ENCODE results near the gene KANK2.
"Not testable (repeated sequence)": the region's sequence is repeated elsewhere in the genome, so short reads cannot be mapped to it uniquely, and the experiment has no call there.

Gene KANK2

DNA sequence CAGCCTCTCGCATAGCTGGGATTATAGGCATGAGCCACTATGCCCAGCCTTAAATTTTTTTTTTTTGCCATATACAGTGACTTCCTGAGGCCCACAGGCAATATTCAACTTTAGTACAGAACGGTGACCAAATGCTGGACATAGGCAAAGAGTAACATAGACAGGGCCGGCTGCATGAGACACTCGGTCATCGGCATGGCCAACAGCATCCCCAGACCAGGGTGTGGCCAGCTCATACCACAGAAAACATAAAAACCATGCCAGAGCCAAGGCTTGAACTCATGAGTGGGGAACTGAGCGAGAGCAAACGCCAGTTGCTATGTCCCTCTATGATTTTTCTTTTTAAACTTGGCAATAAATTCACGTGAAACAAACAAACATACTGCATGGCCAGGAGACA, 17.0 kb downstream of the KANK2 start:
- H3K4me3 ChIP-seq (ENCODE audit: low read depth, low read length) = no peak overlapping the region
- TF ChIP-seq, protein P1, sequence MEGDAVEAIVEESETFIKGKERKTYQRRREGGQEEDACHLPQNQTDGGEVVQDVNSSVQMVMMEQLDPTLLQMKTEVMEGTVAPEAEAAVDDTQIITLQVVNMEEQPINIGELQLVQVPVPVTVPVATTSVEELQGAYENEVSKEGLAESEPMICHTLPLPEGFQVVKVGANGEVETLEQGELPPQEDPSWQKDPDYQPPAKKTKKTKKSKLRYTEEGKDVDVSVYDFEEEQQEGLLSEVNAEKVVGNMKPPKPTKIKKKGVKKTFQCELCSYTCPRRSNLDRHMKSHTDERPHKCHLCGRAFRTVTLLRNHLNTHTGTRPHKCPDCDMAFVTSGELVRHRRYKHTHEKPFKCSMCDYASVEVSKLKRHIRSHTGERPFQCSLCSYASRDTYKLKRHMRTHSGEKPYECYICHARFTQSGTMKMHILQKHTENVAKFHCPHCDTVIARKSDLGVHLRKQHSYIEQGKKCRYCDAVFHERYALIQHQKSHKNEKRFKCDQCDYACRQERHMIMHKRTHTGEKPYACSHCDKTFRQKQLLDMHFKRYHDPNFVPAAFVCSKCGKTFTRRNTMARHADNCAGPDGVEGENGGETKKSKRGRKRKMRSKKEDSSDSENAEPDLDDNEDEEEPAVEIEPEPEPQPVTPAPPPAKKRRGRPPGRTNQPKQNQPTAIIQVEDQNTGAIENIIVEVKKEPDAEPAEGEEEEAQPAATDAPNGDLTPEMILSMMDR (IDR thresholded peaks at IDR 0.05; ENCODE audit: control insufficient read depth, extremely low read depth, insufficient read depth) = no peak

DNA sequence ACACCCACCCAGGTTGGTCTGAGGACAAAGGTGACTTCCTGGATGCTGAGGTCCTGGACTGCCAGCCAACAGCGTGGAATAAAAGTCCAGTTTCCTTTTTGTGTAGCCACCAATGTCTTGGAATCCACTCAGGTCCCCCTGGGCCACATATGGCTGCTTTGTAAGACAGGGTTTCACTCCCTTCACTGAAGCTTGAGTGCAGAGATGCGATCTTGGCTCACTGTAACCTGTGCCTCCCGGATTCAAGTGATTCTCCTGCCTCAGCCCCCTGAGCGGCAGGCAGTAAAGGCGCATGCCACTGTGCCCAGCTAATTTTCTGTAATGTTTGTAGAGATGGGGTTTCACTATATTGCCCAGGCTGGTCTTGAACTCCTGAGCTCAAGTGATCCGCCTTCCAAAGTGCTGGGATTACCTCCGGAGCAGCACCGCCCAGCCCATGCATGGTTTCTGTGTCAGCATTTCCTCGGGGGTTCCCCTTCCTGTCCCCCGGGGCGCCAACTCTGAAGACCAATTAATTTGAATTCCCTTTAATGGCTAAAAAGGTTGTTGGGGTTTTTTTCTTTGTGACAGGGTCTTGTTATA, 17.5 kb downstream of the KANK2 start:
- TF ChIP-seq, protein P1 (IDR thresholded peaks at IDR 0.05; ENCODE audit: control insufficient read depth, extremely low read depth, insufficient read depth) = no peak
- DNase-seq (ENCODE audit: low read depth) = no peak
- H3K4me3 ChIP-seq (ENCODE audit: low read depth, low read length) = no peak overlapping the region

More for the DNA sequence above, 17.0 kb downstream of the KANK2 start:
- DNase-seq (ENCODE audit: low read depth) = no peak

DNA sequence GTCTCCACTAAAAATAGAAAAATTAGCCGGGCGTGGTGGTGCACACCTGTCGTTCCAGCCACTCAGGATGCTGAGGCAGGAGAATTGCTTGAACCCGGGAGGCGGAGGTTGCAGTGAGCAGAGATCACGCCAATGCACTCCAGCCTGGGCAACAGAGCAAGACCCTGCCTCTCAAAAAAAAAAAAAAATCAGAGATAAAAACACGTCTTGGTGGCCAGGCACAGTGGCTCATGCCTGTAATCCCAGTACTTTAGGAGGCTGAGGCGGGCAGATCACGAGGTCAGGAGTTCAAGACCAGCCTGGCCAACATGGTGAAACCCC, 18.2 kb downstream of the KANK2 start:
- not testable (repeated sequence) for H3K4me3 ChIP-seq (ENCODE audit: low read depth, low read length); DNase-seq (ENCODE audit: low read depth)

DNA sequence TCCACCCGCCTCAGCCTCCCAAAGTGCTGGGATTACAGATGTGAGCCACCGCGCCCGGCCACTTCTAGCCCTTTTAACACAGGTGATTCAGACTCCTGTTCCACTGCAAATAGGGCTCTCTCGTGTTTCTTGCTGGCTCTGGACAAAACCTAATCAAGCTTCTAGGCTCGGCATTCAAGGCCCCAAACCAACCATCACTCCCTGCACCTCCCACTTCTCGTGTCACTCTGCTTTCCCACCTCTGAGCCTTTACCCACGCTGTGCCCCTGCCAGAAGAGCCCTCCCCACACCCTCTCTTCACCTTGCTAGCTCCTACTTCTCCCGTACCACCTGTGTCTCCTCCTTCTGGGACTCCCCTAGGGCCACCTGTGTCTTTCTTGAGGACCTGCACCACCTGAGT, 19.8 kb downstream of the KANK2 start:
- TF ChIP-seq, protein P1 (IDR thresholded peaks at IDR 0.05; ENCODE audit: control insufficient read depth, extremely low read depth, insufficient read depth) = no peak
- H3K4me3 ChIP-seq (ENCODE audit: low read depth, low read length) = no peak overlapping the region
- no peak for DNase-seq (ENCODE audit: low read depth)

DNA sequence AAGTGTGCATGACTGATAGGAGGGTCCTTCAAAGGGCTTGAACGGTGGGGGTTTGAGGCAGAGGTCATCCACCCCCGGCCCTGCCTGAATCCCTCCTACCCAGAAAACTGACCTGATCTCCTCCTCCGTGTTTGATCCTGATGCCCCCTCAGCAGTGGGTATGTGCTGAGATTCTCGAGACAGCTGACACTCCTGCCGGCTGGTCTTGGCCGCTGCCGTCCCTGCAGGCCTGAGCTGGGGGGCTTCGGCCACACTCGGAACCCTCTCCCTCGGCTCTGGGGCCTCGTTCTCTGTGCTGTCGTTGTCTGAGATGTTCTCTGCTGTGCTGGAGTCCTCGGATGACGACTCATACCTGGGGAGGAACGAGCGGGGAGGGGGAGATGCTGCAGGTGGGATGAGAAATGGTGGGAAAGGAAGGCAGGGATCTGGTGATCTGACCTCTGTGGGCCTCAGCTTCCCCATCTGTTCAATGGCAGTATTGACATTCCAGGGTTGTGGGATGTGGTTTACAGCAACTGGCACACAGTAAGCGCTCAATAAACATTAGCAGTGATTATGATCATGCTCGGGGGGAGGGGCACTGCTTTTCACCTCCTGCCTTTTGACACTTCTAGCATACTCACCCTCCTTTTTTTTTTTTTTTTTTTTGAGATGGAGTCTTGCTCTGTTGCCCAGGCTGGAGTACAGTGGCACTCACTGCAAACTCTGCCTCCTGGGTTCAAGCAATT, 20.7 kb downstream of the KANK2 start:
- DNase-seq (ENCODE audit: low read depth) = no peak
- TF ChIP-seq, protein P1 (IDR thresholded peaks at IDR 0.05; ENCODE audit: control insufficient read depth, extremely low read depth, insufficient read depth) = no peak
- H3K4me3 ChIP-seq (ENCODE audit: low read depth, low read length) = no peak overlapping the region

DNA sequence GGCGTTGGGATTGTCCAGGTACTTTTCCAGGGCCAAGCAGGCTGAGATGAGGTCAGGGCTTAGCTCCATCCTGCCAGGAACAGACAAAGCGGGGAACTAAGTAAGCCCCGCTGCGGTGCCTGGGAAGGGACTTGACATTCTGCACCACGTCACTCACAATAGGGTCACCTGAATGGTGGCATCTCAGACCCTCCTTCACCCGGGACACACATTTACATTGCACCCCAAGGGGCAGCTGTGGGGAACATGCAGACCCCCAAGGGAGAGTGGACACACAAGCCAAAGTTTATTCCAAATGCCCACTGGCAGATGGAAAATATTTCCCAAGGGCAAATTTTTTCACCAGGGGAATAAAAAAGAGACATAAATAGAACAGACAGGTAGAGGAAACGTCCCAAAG, 21.4 kb downstream of the KANK2 start:
- DNase-seq (ENCODE audit: low read depth) = no peak
- H3K4me3 ChIP-seq (ENCODE audit: low read depth, low read length) = no peak overlapping the region
- TF ChIP-seq, protein P1 (IDR thresholded peaks at IDR 0.05; ENCODE audit: control insufficient read depth, extremely low read depth, insufficient read depth) = no peak

DNA sequence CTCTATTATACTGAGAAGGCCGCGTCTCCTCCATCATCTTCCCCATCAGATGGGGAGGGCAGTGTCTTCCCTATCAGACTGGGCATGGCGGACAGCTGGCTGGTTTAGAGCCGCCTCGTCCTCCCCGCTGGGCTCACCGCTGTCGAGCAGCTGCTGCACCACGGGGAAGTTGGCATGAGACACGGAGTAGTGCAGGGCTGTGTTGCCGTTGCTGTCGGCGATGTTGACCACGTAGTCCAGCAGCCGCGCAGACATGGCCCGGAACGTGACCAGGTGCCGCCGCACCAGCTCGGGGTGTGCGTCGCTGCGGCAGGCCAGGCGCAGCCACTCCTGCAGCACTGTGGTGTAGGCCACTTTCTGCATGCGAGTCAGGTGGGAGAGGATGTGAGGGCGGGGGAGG, 23.0 kb downstream of the KANK2 start:
- TF ChIP-seq, protein P1 (IDR thresholded peaks at IDR 0.05; ENCODE audit: control insufficient read depth, extremely low read depth, insufficient read depth) = no peak
- DNase-seq (ENCODE audit: low read depth) = no peak
- no peak overlapping the region for H3K4me3 ChIP-seq (ENCODE audit: low read depth, low read length)

All from LNCaP clone FGC (cell line).